NCI-H1048 (cell line): ENCODE results near the gene TOM1L2.

Experiments
- DNase-seq: peaks from one replicate; lab custom pipeline; 2025; lab: John Stamatoyannopoulos, UW

The TOM1L2 gene

DNA sequence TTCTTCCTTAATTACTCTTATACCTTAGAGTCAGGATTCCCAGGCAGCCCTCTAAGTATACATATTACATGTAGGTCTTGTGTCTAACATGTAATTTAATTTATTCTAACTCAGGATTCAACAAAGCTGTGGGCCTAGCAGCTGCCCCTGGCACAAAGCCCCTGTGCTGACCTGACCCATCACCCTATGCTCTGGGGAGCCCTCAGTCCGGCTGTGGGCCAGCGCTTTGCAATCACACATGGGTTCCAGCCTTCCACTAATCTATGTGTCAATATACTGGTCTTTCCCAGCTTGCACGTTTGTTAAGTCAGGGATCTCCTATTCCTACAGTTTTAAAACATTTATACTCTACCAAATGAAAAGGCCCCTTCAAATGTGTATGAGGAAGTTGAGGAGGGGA lies 72.7 kb downstream of the TOM1L2 start:
- no peak for DNase-seq

DNA sequence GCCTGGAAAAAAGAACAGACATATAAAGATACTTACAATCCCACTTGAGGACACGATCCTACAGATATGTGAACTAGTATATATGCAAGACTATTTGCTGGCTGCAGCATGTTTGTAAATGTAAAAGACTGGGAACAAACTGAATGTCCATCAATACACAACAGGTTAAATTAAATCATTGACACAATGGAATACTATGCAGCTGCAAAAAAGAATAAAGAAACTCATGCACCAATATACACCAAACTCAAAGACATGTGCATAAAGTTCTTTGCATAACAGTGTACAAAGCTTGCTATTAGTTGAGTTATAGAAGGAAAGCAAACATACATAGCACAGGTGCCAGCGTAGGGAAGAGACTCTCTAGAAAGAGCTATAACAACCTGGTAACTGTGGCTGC lies 73.5 kb downstream of the TOM1L2 start:
- no peak for DNase-seq

DNA sequence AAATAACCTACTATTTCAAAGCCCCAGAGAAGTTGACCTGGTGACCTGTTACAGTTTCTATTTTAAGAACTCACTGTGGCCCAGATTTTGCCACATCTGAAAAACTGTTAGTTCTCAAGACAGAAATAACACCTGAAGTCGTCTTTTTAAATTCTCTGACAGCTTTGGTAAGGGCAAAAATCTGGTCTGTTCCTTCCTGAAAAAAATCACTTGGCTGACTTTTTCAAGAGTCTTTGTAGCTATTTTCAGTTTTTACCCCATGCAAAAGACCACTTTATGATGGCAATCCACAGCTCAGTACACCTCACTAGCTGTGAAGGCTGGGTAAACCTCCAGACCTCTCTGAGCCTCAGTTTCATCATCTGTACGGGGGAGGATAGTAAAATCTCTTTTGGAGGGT lies 74.8 kb downstream of the TOM1L2 start:
- DNase-seq, result no peak

GRCh38 chr17:17896746-17897145 lies 75.5 kb downstream of the TOM1L2 start:
- DNase-seq, result no peak

DNA sequence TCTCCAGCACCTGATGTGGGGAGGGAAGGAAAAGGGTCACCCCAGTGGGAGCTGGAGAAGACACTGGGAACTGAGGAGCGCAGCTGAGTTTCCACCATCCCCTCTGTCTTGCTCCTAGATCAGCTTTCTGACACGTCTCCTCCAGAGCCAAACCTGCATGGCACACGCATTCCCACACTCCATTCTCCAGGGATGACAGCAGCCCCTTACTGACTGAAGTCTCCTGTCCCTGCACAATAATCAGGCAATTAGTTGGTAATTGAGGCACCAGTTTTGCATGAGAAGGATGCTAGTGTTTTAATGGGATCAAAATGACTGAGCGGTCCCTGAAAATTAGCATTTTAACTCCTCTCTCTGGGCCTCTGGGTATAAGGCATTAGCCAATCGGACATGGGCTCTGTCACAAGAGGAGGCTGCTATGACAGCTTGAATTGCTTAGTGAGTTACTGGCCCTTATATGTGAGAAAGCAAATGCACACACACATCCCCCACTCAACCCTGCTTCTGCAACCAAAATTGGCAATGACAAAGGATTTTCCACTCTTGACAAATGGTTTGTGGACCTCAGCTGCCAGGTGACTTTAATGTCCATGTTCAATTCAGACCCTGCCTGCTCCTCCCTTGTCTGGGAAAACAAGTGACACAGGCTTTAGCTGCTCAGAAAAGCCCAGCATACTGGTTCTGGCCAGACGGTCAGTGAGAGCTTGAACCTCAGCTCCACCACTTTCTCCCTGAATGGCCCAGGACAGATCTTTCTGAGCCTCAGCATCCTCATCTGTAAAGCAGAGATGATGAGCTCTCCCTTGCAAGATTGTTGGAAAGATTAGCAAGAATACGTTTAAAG lies 78.2 kb downstream of the TOM1L2 start:
- DNase-seq, result no peak

DNA sequence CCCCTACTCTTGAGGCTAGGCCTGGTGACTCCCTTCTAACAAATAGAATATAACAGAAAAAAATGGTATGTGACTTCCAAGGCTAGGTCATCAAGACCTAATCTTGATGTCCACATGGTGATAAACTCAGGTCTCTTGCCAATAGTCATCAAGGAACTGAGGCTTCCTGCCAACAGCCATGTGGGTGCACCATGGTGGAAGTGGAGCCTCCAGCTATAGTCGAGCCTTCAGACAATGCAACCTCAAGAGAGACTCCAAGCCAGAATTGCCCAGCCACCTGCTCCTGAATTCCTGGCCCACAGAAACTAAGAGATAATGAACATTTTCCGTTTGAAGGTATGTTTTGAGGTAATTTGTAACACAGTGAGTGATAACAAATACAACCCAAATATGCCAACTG lies 79.5 kb downstream of the TOM1L2 start:
- no peak for DNase-seq

GRCh38 chr17:17892009-17892408 lies 80.2 kb downstream of the TOM1L2 start:
- no peak for DNase-seq

DNA sequence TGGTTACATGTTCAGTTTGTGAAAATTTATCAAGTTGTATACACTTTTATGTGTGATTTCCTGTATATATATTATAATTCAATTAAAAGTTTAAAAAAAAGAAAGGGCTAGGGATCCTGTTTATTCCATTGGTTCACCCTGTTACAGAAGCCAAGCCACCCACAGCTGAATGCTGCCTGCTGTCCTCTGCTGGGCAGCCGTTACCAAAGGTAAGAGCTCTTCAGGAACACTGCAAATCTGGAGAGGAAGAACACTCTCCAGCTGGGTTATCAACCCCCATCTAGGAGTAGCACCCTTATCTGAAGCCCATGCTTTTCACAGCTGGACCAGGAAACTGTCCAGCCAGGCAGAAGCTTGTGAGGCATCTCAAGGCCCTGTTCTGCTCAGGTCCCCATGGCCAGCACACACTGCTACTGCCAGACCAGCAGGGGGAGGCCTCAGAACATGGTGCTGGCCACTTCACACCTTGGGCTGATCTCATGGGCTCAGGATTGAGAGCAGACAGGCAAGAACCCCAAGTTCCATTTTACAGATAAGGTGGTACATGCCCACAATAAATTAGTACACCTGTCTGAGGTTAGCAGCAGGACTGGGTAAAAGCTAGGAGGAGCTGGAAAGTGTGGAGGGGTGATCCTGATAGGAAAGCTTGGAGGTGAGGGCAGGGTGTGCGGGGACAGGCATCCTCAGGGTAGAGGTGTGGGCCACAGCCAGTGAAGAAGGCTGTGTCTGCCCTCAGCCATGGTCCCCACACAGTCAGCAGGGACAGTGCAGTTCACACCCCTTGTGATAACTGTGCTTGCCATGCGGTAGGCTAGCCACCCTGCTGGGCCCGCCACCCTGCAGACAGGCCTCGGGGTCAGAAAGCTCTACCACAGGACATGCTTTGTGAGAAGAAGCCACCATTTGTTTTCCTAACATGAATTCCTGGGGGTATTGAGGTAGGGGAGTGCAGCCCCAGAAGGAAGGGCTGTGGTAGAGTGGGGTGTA lies 81.1 kb downstream of the TOM1L2 start:
- DNase-seq, result no peak

DNA sequence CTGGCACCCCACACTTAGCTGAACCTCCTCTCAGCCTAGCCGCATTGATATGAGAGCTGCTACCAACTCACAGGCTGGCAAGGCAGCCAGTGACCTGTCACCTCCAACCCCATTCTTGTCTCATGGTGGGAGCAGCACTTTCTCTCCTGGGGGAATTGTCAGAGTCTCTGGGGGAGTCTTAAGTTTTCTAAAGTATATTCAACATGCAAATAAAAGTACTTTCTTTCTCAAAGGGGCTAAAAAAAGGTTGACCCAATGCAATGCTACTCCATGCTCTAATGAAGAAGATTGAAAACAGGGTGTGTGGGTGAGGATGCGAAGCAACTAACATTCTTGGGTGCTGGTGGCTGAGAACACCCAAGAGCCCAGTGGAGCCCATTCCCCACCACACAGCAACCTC lies 82.3 kb downstream of the TOM1L2 start:
- DNase-seq, result no peak

DNA sequence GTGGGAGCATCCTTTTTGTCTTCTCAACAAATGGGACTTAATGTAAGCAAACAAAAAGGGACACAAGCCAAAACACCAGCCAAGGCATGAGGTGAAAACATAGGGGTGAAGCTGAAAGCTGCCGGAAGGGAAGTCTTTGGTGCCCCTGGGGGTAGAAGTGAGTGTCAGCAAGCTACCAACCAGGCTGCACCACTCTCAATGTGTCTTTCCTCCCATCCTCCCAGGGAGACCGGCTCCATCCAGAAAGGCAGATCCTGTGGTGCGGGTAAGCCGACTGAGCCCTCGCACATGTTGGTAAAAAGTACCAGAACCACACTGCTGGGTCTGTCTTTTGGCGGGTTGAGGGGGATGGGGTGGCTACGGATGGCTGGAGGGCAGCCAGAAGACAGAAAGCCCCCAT lies 83.4 kb downstream of the TOM1L2 start:
- DNase-seq, result no peak

GRCh38 chr17:17888371-17888770 lies 83.8 kb downstream of the TOM1L2 start:
- DNase-seq, result no peak

GRCh38 chr17:17887752-17888304 lies 84.4 kb downstream of the TOM1L2 start:
- no peak for DNase-seq

DNA sequence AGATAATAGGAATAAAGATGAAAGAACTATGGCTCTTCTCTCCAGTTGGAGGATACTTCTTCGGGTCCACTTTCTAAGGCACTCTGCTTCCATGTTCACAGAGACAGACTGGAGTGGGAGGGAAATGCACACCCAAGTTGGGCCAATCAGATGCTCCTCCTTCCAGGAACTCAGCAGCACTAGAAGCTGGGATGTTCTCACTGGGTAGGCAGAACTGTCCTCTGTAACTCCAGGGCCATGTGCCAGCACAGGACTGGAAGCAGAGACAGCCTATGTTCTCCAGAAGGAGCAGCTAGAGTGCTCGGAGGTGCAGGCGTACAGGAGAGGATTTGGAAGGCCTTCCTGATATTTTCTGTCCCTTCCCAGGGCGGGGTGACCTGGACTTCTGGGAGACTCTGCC lies 85.5 kb downstream of the TOM1L2 start:
- DNase-seq, result no peak

- no peak for DNase-seq
Observed at GRCh38 chr17:17886226-17886625, 86.0 kb downstream of the TOM1L2 start.

DNA sequence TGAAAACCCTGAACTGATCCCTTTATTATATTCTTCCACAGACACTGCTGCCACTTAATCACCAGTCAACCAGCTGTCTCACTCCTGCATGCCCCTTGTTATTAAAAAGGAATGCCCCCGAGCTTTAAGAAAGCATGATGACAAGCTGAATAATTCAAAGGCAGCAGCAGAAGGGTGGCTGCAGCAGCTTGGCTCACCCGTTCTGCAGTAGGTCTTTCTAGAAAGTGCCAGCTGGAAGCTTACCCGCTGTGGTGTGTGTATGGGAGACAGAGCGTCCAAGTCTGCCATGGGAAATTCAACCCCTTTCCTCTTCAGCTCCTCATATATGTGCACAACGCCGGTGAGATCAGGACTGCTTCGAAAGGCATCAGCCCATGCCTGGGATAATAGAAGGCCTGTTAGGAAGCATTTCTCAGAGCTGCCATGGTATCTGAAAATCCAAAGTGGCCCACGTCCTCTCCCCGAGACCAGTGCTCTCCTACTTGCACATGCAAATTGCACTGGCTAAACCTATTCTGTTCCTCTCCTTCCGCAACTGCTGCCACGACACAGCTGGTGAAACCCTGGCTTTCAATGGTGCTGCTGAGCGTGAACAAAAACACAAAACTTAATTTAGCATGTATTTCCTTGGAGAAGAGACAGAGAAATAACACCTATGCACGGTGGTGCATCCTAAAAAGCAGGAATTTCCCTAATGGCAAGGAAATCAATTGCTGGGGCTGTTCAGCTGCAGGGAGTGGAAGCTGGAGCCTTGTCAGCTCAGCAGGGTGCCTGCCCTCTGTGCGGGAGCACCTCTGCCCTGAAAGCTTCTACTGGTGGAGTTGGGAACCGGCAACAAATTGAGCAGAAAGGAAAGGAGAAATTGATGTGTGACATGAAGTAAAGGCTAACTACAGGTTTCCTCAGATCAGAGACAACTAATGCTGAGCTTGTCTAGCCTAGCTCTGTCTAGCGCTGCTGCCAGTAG lies 87.5 kb downstream of the TOM1L2 start:
- no peak for DNase-seq

DNA sequence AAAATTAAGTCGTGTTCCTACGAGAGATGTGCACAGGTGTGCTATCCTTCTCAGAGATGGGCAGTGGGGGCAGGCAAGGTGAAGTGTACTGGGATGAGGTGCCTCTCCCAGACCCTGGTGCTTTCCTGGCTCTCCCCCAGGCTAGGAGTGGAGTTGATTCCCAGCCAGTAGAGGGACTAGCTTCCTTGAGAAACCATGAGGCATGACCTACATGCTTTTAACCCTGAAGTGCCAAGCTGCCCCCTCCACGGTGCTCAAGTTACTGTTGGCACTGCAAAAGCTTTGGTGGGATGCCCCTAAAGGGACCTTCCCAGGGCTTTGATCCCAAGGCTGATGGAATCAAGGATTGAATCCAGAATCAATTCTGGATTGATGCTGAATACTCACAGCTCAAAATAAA lies 88.4 kb downstream of the TOM1L2 start:
- no peak for DNase-seq

GRCh38 chr17:17882082-17882581 lies 90.1 kb downstream of the TOM1L2 start:
- no peak for DNase-seq

GRCh38 chr17:17880577-17881196 lies 91.5 kb downstream of the TOM1L2 start:
- no peak for DNase-seq

- DNase-seq, result no peak
Observed at GRCh38 chr17:17877529-17878358, 94.5 kb downstream of the TOM1L2 start.

GRCh38 chr17:17876959-17877528 lies 95.2 kb downstream of the TOM1L2 start:
- DNase-seq, result no peak
